ENCODE measurements around the gene NGRN.

DNA sequence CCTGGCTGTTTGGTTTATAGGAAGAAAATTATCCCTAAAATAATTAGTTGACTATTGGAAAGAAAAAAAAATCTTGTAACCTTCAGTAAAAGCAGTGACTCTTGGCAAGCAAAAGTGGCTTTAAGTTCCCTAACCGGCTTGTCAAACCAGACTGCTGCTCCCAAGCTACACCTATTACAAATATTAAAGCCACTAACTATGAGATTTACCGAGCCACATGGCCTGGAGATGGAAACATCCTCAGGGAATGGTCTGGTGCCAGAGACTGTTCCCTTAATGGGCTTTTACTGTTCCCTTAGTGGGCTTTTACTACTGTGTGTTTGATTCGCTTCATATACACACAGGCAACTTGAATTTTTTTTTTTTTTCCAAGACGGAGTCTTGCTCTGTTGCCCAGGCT lies 50.7 kb downstream of the NGRN start:
- TF ChIP-seq CTCF (conservative IDR thresholded peaks at IDR 0.05; ENCODE audit: low read depth in 2 of 2) (no peak), POLR2AphosphoS5 (IDR thresholded peaks at IDR 0.05; ENCODE audit: low read depth) (no peak), CREB1 (CRISPR knock-in tag; IDR thresholded peaks at IDR 0.05; ENCODE audit: low read depth) (no peak), JUNB (IDR thresholded peaks at IDR 0.05; ENCODE audit: unreplicated experiment) (no peak), EZH2phosphoT487 (IDR thresholded peaks at IDR 0.05; ENCODE audit: unreplicated experiment) (no peak), EZH2 (IDR thresholded peaks at IDR 0.05; ENCODE audit: low read depth, unreplicated experiment) (no peak), ZNF114 (CRISPR knock-in tag; IDR thresholded peaks at IDR 0.05) (no peak), NANOG (IDR thresholded peaks at IDR 0.05; ENCODE audit: borderline replicate concordance) (no peak), ZNF331 (CRISPR knock-in tag; IDR thresholded peaks at IDR 0.05; ENCODE audit: low read depth) (no peak), STAT1 (IDR thresholded peaks at IDR 0.05; ENCODE audit: unreplicated experiment) (no peak)
- TF ChIP-seq, protein P1, sequence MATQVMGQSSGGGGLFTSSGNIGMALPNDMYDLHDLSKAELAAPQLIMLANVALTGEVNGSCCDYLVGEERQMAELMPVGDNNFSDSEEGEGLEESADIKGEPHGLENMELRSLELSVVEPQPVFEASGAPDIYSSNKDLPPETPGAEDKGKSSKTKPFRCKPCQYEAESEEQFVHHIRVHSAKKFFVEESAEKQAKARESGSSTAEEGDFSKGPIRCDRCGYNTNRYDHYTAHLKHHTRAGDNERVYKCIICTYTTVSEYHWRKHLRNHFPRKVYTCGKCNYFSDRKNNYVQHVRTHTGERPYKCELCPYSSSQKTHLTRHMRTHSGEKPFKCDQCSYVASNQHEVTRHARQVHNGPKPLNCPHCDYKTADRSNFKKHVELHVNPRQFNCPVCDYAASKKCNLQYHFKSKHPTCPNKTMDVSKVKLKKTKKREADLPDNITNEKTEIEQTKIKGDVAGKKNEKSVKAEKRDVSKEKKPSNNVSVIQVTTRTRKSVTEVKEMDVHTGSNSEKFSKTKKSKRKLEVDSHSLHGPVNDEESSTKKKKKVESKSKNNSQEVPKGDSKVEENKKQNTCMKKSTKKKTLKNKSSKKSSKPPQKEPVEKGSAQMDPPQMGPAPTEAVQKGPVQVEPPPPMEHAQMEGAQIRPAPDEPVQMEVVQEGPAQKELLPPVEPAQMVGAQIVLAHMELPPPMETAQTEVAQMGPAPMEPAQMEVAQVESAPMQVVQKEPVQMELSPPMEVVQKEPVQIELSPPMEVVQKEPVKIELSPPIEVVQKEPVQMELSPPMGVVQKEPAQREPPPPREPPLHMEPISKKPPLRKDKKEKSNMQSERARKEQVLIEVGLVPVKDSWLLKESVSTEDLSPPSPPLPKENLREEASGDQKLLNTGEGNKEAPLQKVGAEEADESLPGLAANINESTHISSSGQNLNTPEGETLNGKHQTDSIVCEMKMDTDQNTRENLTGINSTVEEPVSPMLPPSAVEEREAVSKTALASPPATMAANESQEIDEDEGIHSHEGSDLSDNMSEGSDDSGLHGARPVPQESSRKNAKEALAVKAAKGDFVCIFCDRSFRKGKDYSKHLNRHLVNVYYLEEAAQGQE (IDR thresholded peaks at IDR 0.05; ENCODE audit: unreplicated experiment), result no peak
- TF ChIP-seq, protein P2, sequence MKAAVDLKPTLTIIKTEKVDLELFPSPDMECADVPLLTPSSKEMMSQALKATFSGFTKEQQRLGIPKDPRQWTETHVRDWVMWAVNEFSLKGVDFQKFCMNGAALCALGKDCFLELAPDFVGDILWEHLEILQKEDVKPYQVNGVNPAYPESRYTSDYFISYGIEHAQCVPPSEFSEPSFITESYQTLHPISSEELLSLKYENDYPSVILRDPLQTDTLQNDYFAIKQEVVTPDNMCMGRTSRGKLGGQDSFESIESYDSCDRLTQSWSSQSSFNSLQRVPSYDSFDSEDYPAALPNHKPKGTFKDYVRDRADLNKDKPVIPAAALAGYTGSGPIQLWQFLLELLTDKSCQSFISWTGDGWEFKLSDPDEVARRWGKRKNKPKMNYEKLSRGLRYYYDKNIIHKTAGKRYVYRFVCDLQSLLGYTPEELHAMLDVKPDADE (IDR thresholded peaks at IDR 0.05), result no peak
- TF ChIP-seq, protein P3, sequence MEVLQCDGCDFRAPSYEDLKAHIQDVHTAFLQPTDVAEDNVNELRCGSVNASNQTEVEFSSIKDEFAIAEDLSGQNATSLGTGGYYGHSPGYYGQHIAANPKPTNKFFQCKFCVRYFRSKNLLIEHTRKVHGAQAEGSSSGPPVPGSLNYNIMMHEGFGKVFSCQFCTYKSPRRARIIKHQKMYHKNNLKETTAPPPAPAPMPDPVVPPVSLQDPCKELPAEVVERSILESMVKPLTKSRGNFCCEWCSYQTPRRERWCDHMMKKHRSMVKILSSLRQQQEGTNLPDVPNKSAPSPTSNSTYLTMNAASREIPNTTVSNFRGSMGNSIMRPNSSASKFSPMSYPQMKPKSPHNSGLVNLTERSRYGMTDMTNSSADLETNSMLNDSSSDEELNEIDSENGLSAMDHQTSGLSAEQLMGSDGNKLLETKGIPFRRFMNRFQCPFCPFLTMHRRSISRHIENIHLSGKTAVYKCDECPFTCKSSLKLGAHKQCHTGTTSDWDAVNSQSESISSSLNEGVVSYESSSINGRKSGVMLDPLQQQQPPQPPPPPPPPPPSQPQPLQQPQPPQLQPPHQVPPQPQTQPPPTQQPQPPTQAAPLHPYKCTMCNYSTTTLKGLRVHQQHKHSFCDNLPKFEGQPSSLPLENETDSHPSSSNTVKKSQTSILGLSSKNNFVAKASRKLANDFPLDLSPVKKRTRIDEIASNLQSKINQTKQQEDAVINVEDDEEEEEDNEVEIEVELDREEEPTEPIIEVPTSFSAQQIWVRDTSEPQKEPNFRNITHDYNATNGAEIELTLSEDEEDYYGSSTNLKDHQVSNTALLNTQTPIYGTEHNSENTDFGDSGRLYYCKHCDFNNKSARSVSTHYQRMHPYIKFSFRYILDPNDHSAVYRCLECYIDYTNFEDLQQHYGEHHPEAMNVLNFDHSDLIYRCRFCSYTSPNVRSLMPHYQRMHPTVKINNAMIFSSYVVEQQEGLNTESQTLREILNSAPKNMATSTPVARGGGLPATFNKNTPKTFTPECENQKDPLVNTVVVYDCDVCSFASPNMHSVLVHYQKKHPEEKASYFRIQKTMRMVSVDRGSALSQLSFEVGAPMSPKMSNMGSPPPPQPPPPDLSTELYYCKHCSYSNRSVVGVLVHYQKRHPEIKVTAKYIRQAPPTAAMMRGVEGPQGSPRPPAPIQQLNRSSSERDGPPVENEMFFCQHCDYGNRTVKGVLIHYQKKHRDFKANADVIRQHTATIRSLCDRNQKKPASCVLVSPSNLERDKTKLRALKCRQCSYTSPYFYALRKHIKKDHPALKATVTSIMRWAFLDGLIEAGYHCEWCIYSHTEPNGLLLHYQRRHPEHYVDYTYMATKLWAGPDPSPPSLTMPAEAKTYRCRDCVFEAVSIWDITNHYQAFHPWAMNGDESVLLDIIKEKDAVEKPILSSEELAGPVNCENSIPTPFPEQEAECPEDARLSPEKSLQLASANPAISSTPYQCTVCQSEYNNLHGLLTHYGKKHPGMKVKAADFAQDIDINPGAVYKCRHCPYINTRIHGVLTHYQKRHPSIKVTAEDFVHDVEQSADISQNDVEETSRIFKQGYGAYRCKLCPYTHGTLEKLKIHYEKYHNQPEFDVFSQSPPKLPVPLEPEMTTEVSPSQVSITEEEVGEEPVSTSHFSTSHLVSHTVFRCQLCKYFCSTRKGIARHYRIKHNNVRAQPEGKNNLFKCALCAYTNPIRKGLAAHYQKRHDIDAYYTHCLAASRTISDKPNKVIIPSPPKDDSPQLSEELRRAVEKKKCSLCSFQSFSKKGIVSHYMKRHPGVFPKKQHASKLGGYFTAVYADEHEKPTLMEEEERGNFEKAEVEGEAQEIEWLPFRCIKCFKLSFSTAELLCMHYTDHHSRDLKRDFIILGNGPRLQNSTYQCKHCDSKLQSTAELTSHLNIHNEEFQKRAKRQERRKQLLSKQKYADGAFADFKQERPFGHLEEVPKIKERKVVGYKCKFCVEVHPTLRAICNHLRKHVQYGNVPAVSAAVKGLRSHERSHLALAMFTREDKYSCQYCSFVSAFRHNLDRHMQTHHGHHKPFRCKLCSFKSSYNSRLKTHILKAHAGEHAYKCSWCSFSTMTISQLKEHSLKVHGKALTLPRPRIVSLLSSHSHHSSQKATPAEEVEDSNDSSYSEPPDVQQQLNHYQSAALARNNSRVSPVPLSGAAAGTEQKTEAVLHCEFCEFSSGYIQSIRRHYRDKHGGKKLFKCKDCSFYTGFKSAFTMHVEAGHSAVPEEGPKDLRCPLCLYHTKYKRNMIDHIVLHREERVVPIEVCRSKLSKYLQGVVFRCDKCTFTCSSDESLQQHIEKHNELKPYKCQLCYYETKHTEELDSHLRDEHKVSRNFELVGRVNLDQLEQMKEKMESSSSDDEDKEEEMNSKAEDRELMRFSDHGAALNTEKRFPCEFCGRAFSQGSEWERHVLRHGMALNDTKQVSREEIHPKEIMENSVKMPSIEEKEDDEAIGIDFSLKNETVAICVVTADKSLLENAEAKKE (CRISPR knock-in tag; IDR thresholded peaks at IDR 0.05), result no peak
